ENCODE measurements around the gene VPS13A. TPM values are rescaled to one million over a fixed set of nuclear protein-coding genes. Genes with fewer than 3 reads are reported as not detected.

Gene VPS13A
- total RNA-seq, 4 donors from 2014 or later = 16.4 to 51.0 (median 29.4) TPM

DNA sequence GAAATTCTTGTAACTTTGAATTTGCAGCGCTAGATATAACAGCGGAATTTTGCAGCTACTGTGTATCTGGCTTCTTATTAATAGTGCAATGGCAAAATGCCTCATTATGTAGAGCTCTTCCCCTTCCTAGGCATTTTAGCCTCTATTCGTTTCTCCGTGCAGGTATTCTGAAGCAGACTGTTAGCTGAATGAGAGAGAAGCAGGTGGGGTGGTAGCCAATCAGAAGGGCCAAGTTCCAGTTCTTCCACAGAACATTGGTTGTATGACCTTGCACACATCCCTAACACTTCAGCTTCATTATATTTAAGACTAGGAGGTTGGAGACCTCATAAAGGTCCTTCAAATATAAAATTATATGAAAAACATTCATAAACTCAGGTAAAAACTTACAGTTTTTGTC is 1.2 kb upstream of the VPS13A start:
- H3K36me3 ChIP-seq = no peaks in the 10 kb centered on the region
- no peak for DNase-seq
- H3K27me3 ChIP-seq = no peaks in the 10 kb centered on the region
- intact Hi-C loops (cut with DNase I; ENCODE audit: low total_unique reads) (loop anchor here (5.0 kb wide), 1 partner anchor 856 kb away; the partner anchor contains the start of gene GNAQ), in situ Hi-C loops (cut with MboI; ENCODE audit: low sequenced_read_pairs in 4 of 4) (no loop called here)
- peaks cover 52 to 53% of the 10 kb centered on the region in 2 donors for H3K4me1 ChIP-seq
- peak overlapping the region in 3 of 4 donors; percentile 96 to 99 (median 98) for H3K27ac ChIP-seq
- TF ChIP-seq, protein P1, sequence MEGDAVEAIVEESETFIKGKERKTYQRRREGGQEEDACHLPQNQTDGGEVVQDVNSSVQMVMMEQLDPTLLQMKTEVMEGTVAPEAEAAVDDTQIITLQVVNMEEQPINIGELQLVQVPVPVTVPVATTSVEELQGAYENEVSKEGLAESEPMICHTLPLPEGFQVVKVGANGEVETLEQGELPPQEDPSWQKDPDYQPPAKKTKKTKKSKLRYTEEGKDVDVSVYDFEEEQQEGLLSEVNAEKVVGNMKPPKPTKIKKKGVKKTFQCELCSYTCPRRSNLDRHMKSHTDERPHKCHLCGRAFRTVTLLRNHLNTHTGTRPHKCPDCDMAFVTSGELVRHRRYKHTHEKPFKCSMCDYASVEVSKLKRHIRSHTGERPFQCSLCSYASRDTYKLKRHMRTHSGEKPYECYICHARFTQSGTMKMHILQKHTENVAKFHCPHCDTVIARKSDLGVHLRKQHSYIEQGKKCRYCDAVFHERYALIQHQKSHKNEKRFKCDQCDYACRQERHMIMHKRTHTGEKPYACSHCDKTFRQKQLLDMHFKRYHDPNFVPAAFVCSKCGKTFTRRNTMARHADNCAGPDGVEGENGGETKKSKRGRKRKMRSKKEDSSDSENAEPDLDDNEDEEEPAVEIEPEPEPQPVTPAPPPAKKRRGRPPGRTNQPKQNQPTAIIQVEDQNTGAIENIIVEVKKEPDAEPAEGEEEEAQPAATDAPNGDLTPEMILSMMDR (IDR thresholded peaks at IDR 0.05 in 4 of 5, conservative IDR thresholded peaks at IDR 0.05 in 1 of 5) = no peak
- TF ChIP-seq POLR2A (IDR thresholded peaks at IDR 0.05) = no peak
- no peaks in the 10 kb centered on the region for H3K9me3 ChIP-seq
- no peak for ATAC-seq
- H3K4me3 ChIP-seq = no peak overlapping the region

DNA sequence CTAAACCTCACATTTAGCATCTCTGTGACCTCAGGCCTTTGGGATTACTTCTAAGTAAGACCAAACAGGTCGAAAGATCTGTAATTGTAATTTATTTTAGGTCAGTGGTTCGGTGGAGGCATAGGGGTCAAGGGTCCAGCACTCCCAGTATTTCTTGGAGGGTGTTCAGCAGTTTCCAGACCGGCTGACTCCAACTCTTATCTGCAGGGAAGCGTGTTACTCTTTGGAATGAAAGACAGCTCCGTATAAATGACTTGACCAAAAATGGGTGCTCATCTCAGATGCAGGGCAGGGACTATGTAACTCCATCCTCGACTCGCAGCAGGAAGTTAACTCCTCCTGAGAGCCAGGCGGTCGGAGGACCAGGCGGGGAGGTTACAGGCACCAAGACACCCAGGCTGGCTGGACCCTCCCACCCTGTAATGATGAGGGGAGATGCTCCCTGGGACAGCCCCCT is 620 bp upstream of the VPS13A start:
- no peaks in the 10 kb centered on the region for H3K9me3 ChIP-seq
- intact Hi-C loops (cut with DNase I; ENCODE audit: low total_unique reads) (loop anchor here (5.0 kb wide), 1 partner anchor 856 kb away; the partner anchor contains the start of gene GNAQ), in situ Hi-C loops (cut with MboI; ENCODE audit: low sequenced_read_pairs in 4 of 4) (no loop called here)
- no peaks in the 10 kb centered on the region for H3K36me3 ChIP-seq
- TF ChIP-seq POLR2A (IDR thresholded peaks at IDR 0.05) = no peak
- TF ChIP-seq, protein P1 (IDR thresholded peaks at IDR 0.05 in 4 of 5, conservative IDR thresholded peaks at IDR 0.05 in 1 of 5) = no peak
- H3K27ac ChIP-seq = peak overlapping the region; percentile 96 to 99 (median 98)
- peak; percentile 34 to 44 for ATAC-seq
- H3K4me3 ChIP-seq = peak overlapping the region; percentile 86 to 93 (median 90)
- no peaks in the 10 kb centered on the region for H3K27me3 ChIP-seq
- peaks cover 48 to 53% of the 10 kb centered on the region in 2 donors for H3K4me1 ChIP-seq
- DNase-seq = no peak

DNA sequence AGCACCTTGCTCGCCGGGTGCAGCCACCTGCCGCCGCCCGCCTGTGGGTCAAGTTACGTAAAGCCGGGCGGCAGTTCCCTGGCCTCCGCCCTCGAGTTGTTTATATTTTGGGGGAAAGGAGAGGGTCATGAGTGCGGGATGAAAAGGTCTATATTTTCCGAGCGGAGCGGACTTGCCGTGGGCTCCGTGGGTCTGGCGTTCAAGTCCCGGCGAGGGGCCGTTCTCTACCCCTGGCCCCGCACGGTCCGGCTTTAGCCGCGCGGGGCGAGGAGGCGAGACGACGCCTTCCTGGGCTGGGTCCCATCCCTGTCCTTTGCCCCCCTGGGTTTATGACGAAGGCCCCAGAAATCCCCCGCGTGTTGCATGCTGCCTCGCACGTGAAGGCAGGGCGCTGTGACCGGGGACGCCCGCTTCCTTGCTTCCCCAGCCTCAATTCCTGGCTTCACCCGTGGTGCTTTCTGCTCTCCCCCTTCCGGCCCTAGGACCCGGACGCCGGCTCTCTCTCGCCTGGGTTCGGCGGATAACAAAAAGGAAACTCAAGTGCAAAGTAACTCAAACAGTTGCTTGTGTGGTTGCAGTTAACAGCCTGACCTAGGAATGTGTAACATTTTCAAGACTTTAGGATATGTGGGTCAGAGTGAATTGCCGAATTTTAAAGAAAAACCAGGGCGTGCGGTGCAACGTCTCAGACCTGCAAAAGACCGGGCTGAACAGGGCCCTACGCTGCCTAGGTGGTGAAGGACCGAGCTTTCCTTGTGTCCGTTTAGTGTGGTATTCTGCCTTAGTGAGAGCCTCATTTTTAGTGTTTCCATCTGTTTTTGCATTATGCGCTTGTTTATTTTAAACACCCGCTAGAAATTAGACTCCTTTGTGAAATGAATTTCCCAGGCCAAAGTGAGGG is 810 bp downstream of the VPS13A start:
- Histone ChIP-seq H3K27ac (peak overlapping the region; percentile 96 to 99 (median 98)), H3K9me3 (no peaks in the 10 kb centered on the region), H3K27me3 (no peaks in the 10 kb centered on the region), H3K36me3 (no peaks in the 10 kb centered on the region), H3K4me3 (peak overlapping the region; percentile 86 to 93 (median 90)), H3K4me1 (peaks cover 34 to 44% of the 10 kb centered on the region in 2 donors)
- intact Hi-C loops (cut with DNase I; ENCODE audit: low total_unique reads) = loop anchor here (5.0 kb wide), 1 partner anchor 854 kb away; the partner anchor contains the start of gene GNAQ
- in situ Hi-C loops (cut with MboI; ENCODE audit: low sequenced_read_pairs in 4 of 4) = no loop called here
- no peak for TF ChIP-seq POLR2A (IDR thresholded peaks at IDR 0.05)
- TF ChIP-seq, protein P1 (IDR thresholded peaks at IDR 0.05 in 4 of 5, conservative IDR thresholded peaks at IDR 0.05 in 1 of 5) = no peak
- peak; percentile 29 to 31 for DNase-seq
- peak; percentile 40 to 45 for ATAC-seq

DNA sequence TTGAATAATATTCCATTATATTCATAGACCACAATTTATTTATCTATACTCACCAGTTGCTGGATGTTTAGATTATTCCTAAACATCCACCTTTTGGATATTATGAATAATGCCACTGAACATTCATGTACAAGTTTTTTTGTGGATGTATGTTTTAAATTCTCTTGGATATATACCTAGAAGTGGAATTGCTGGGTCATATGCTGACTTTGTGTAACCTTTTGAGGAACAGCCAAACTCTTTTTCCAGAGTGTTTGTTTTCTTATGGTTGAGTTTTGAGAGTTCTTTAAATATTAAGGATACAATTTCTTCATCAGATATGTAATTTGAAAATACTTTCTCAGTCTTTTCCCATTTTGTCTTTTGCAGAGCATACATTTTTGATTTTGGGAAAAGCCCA is 2.7 kb downstream of the VPS13A start:
- Histone ChIP-seq H3K4me3 (no peak overlapping the region), H3K9me3 (no peaks in the 10 kb centered on the region), H3K36me3 (no peaks in the 10 kb centered on the region), H3K4me1 (peaks cover 37 to 39% of the 10 kb centered on the region in 2 donors), H3K27ac (peak overlapping the region in 3 of 4 donors; percentile 38 to 98 (median 97)), H3K27me3 (no peaks in the 10 kb centered on the region)
- DNase-seq (no peak), ATAC-seq (no peak)
- TF ChIP-seq, protein P1 (IDR thresholded peaks at IDR 0.05 in 4 of 5, conservative IDR thresholded peaks at IDR 0.05 in 1 of 5) = no peak
- TF ChIP-seq POLR2A (IDR thresholded peaks at IDR 0.05) = no peak
- intact Hi-C loops (cut with DNase I; ENCODE audit: low total_unique reads) = no loop called here
- in situ Hi-C loops (cut with MboI; ENCODE audit: low sequenced_read_pairs in 4 of 4) = no loop called here
